Right renal pelvis (tissue), 4 donors: ENCODE data around the gene CEP131. TPM values are rescaled to one million over a fixed set of nuclear protein-coding genes. Genes with fewer than 3 reads are reported as not detected.

Experiments used
- polyA plus RNA-seq, 4 donors: library from polyadenylated mRNA; unstranded; fragments of 120-200 nt; gene quantifications; one replicate each; pipeline ENCODE4 v1.2.1, GENCODE V29; 2013; ENCODE audit not compliant: insufficient read length in 4 of 4

The CEP131 gene
- polyA plus RNA-seq, 4 donors, result 13.6 to 24.1 (median 14.6) TPM

Other genes starting within 250 kb of the CEP131 start
- 10 to 100 TPM; 27.3 to 34.5 (median 30.5) TPM for gene CHMP6, start 231.1 kb downstream of the CEP131 start, polyA plus RNA-seq
- gene BAIAP2, start 187.8 kb downstream of the CEP131 start, polyA plus RNA-seq, result 10 to 100 TPM; 37.8 to 51.1 (median 44.0) TPM
- under 1 TPM in 3 of 4 donors, not detected in 1; 0.13 to 0.39 (median 0.23) TPM for gene PVALEF, start 57.5 kb downstream of the CEP131 start, polyA plus RNA-seq
- gene AATK, start 56.7 kb downstream of the CEP131 start, polyA plus RNA-seq, result 1 to 10 TPM; 3.3 to 7.3 (median 3.6) TPM
- gene TEPSIN, start 16.1 kb upstream of the CEP131 start, polyA plus RNA-seq, result 10 to 100 TPM; 16.3 to 27.7 (median 17.7) TPM
- 10 to 100 TPM; 46.3 to 55.4 (median 50.3) TPM for gene NDUFAF8, start 16.4 kb upstream of the CEP131 start, polyA plus RNA-seq
- gene SLC38A10, start 72.3 kb upstream of the CEP131 start, polyA plus RNA-seq, result 10 to 100 TPM; 55.3 to 72.5 (median 58.5) TPM
- gene BAHCC1, start 172.5 kb upstream of the CEP131 start, polyA plus RNA-seq, result 10 to 100 TPM; 16.6 to 24.7 (median 18.8) TPM